HG02678 (cell line): ENCODE results near the gene MAPT.
"Not testable (repeated sequence)": the region's sequence is repeated elsewhere in the genome, so short reads cannot be mapped to it uniquely, and the experiment has no call there.

Source experiments
- ATAC-seq: cut with Tn5 transposase; IDR thresholded peaks from one replicate; pipeline ENCODE4 v1.9.1; 2021; ENCODE audit warnings: mild to moderate bottlenecking, moderate library complexity; ENCODE audit not compliant: unreplicated experiment

Gene MAPT

DNA sequence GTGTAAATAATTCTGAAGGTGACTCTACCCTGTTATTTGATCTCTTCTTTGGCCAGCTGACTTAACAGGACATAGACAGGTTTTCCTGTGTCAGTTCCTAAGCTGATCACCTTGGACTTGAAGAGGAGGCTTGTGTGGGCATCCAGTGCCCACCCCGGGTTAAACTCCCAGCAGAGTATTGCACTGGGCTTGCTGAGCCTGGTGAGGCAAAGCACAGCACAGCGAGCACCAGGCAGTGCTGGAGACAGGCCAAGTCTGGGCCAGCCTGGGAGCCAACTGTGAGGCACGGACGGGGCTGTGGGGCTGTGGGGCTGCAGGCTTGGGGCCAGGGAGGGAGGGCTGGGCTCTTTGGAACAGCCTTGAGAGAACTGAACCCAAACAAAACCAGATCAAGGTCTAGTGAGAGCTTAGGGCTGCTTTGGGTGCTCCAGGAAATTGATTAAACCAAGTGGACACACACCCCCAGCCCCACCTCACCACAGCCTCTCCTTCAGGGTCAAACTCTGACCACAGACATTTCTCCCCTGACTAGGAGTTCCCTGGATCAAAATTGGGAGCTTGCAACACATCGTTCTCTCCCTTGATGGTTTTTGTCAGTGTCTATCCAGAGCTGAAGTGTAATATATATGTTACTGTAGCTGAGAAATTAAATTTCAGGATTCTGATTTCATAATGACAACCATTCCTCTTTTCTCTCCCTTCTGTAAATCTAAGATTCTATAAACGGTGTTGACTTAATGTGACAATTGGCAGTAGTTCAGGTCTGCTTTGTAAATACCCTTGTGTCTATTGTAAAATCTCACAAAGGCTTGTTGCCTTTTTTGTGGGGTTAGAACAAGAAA, 109.8 kb downstream of the MAPT start:
- ATAC-seq: no peak

DNA sequence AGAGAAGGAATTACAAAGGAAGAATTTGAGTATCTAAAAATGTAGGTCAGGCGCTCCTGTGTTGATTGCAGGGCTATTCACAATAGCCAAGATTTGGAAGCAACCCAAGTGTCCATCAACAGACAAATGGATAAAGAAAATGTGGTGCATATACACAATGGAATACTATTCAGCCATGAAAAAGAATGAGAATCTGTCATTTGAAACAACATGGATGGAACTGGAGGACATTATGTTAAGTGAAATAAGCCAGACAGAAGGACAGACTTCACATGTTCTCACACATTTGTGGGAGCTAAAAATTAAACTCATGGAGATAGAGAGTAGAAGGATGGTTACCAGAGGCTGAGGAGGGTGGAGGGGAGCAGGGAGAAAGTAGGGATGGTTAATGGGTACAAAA, 111.7 kb downstream of the MAPT start:
- ATAC-seq: not testable (repeated sequence)

DNA sequence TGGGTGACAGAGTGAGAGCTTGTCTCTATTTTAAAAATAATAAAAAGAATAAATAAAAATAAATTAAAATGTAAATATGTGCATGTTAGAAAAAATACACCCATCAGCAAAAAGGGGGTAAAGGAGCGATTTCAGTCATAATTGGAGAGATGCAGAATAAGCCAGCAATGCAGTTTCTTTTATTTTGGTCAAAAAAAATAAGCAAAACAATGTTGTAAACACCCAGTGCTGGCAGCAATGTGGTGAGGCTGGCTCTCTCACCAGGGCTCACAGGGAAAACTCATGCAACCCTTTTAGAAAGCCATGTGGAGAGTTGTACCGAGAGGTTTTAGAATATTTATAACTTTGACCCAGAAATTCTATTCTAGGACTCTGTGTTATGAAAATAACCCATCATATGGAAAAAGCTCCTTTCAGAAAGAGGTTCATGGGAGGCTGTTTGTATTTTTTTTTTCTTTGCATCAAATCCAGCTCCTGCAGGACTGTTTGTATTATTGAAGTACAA, 113.2 kb downstream of the MAPT start:
- no peak for ATAC-seq

DNA sequence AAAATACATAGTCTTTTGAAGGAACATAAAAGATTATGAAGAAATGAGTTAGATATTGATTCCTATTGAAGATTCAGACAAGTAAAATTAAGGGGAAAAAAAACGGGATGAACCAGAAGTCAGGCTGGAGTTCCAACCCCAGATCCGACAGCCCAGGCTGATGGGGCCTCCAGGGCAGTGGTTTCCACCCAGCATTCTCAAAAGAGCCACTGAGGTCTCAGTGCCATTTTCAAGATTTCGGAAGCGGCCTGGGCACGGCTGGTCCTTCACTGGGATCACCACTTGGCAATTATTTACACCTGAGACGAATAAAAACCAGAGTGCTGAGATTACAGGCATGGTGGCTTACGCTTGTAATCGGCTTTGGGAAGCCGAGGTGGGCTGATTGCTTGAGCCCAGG, 114.2 kb downstream of the MAPT start:
- no peak for ATAC-seq

DNA sequence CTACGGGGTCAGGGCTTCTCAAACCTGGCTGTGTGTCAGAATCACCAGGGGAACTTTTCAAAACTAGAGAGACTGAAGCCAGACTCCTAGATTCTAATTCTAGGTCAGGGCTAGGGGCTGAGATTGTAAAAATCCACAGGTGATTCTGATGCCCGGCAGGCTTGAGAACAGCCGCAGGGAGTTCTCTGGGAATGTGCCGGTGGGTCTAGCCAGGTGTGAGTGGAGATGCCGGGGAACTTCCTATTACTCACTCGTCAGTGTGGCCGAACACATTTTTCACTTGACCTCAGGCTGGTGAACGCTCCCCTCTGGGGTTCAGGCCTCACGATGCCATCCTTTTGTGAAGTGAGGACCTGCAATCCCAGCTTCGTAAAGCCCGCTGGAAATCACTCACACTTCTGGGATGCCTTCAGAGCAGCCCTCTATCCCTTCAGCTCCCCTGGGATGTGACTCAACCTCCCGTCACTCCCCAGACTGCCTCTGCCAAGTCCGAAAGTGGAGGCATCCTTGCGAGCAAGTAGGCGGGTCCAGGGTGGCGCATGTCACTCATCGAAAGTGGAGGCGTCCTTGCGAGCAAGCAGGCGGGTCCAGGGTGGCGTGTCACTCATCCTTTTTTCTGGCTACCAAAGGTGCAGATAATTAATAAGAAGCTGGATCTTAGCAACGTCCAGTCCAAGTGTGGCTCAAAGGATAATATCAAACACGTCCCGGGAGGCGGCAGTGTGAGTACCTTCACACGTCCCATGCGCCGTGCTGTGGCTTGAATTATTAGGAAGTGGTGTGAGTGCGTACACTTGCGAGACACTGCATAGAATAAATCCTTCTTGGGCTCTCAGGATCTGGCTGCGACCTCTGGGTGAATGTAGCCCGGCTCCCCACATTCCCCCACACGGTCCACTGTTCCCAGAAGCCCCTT, 115.6 kb downstream of the MAPT start:
- no peak for ATAC-seq

DNA sequence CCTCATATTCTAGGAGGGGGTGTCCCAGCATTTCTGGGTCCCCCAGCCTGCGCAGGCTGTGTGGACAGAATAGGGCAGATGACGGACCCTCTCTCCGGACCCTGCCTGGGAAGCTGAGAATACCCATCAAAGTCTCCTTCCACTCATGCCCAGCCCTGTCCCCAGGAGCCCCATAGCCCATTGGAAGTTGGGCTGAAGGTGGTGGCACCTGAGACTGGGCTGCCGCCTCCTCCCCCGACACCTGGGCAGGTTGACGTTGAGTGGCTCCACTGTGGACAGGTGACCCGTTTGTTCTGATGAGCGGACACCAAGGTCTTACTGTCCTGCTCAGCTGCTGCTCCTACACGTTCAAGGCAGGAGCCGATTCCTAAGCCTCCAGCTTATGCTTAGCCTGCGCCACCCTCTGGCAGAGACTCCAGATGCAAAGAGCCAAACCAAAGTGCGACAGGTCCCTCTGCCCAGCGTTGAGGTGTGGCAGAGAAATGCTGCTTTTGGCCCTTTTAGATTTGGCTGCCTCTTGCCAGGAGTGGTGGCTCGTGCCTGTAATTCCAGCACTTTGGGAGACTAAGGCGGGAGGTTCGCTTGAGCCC, 116.3 kb downstream of the MAPT start:
- no peak for ATAC-seq

DNA sequence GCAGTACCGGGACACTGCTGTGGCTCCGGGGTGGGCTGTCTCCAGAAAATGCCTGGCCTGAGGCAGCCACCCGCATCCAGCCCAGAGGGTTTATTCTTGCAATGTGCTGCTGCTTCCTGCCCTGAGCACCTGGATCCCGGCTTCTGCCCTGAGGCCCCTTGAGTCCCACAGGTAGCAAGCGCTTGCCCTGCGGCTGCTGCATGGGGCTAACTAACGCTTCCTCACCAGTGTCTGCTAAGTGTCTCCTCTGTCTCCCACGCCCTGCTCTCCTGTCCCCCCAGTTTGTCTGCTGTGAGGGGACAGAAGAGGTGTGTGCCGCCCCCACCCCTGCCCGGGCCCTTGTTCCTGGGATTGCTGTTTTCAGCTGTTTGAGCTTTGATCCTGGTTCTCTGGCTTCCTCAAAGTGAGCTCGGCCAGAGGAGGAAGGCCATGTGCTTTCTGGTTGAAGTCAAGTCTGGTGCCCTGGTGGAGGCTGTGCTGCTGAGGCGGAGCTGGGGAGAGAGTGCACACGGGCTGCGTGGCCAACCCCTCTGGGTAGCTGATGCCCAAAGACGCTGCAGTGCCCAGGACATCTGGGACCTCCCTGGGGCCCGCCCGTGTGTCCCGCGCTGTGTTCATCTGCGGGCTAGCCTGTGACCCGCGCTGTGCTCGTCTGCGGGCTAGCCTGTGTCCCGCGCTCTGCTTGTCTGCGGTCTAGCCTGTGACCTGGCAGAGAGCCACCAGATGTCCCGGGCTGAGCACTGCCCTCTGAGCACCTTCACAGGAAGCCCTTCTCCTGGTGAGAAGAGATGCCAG, 117.6 kb downstream of the MAPT start:
- no peak for ATAC-seq

DNA sequence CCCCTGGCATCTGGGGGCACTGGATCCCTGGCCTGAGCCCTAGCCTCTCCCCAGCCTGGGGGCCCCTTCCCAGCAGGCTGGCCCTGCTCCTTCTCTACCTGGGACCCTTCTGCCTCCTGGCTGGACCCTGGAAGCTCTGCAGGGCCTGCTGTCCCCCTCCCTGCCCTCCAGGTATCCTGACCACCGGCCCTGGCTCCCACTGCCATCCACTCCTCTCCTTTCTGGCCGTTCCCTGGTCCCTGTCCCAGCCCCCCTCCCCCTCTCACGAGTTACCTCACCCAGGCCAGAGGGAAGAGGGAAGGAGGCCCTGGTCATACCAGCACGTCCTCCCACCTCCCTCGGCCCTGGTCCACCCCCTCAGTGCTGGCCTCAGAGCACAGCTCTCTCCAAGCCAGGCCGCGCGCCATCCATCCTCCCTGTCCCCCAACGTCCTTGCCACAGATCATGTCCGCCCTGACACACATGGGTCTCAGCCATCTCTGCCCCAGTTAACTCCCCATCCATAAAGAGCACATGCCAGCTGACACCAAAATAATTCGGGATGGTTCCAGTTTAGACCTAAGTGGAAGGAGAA, 118.2 kb downstream of the MAPT start:
- ATAC-seq: no peak

DNA sequence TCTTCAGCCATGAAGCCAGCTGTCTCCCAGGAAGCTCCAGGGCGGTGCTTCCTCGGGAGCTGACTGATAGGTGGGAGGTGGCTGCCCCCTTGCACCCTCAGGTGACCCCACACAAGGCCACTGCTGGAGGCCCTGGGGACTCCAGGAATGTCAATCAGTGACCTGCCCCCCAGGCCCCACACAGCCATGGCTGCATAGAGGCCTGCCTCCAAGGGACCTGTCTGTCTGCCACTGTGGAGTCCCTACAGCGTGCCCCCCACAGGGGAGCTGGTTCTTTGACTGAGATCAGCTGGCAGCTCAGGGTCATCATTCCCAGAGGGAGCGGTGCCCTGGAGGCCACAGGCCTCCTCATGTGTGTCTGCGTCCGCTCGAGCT, 118.8 kb downstream of the MAPT start:
- ATAC-seq: no peak

DNA sequence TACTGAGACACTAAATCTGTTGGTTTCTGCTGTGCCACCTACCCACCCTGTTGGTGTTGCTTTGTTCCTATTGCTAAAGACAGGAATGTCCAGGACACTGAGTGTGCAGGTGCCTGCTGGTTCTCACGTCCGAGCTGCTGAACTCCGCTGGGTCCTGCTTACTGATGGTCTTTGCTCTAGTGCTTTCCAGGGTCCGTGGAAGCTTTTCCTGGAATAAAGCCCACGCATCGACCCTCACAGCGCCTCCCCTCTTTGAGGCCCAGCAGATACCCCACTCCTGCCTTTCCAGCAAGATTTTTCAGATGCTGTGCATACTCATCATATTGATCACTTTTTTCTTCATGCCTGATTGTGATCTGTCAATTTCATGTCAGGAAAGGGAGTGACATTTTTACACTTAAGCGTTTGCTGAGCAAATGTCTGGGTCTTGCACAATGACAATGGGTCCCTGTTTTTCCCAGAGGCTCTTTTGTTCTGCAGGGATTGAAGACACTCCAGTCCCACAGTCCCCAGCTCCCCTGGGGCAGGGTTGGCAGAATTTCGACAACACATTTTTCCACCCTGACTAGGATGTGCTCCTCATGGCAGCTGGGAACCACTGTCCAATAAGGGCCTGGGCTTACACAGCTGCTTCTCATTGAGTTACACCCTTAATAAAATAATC, 119.3 kb downstream of the MAPT start:
- ATAC-seq: no peak

DNA sequence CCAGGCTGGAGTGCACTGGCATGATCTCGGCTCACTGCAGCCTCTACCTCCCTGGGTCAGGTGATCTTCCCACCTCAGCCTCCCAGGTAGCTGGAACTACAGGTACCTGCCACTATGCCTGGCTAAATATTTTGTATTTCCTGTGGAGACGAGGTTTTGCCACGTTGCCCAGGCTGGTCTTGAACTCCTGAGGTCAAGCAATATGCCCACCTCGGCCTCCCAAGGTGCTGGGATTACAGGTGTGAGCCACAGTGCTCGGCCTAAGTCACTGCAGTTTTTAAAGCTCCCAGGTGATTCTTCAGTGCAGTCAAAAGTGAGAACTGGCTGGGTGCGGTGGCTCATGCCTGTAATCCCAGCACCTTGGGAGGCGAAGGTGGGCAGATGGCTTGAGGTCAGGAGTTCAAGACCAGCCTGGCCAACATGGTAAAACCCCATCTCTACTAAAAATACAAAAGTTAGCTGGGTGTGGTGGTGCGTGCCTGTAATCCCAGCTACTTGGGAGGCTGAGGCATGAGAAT, 125.1 kb downstream of the MAPT start:
- not testable (repeated sequence) for ATAC-seq

DNA sequence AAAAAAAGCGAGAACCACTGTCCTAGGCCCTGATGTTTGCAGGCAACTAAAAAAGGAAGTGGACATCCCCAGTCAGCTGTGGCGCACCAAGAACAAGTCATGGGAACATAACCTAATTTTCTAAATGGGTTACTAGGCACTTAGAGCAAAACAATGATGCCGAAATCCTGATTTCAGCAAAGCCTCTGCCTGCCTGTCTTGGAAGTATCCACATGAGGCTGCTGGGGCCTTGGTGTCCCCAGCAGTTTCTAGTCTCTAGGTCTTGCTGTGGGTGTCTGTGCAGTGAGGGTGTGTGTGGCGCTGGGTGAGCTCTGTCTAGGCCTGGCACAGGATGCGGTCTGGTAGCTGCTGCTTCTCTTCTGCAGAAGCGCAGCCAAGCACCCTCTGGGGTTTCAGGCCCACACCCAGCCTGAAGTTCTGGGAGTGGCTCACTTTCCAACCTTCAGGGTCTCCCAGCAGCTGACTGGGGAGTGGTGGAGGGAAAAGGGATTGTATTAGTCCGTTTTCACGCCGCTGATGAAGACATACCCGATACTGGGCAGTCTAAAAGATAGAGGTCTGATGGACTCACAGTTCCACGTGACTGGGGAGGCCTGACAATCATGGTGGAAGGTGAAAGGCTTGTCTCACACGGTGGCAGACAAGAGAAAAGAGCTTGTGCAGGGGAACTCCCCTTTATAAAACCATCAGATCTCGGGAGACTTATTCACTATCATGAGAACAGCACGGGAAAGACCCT, 125.8 kb downstream of the MAPT start:
- no peak for ATAC-seq

DNA sequence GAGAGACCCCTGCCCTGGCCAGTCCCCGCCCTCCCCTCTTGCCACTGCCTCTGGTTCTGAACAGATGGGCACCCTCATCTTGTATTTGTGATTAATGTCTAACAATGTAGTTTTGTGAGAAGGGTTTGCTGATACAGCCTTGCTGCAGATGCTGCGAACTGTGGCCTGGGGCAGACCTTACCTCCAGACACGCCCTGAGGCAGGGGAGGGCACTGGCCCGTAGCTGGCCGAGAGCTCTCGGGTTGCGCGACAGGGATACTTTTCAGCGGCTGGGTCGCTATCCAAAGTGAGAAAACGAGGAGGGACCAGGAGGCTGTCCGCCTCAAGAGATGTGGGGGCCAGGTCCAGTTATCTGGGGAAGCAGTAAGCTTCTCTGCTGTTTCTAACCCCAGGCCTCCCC, 126.6 kb downstream of the MAPT start:
- no peak for ATAC-seq

DNA sequence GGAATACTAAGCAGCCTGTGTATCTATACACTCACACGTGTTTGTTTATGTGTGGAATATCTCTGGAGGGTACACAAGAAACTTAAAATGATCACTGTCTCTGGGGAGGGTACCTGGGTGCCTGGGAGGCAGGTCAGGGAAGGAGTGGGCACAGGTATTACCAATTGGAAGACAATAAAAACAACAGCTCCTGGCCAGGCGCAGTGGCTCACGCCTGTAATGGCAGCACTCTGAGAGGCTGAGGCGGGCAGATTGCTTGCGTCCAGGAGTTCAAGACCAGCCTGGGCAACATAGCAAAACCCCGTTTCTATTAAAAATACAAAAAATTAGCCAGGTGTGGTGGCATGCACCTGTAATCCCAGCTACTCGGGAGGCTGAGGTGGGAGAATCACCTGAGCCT, 129.0 kb downstream of the MAPT start:
- ATAC-seq: not testable (repeated sequence)

DNA sequence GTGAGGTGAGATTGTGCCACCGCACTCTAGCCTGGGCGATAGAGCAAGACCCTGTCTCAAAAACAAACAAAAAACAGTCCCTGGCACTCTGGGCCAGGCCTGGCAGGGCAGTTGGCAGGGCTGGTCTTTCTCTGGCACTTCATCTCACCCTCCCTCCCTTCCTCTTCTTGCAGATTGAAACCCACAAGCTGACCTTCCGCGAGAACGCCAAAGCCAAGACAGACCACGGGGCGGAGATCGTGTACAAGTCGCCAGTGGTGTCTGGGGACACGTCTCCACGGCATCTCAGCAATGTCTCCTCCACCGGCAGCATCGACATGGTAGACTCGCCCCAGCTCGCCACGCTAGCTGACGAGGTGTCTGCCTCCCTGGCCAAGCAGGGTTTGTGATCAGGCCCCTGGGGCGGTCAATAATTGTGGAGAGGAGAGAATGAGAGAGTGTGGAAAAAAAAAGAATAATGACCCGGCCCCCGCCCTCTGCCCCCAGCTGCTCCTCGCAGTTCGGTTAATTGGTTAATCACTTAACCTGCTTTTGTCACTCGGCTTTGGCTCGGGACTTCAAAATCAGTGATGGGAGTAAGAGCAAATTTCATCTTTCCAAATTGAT, 129.5 kb downstream of the MAPT start:
- ATAC-seq: no peak

DNA sequence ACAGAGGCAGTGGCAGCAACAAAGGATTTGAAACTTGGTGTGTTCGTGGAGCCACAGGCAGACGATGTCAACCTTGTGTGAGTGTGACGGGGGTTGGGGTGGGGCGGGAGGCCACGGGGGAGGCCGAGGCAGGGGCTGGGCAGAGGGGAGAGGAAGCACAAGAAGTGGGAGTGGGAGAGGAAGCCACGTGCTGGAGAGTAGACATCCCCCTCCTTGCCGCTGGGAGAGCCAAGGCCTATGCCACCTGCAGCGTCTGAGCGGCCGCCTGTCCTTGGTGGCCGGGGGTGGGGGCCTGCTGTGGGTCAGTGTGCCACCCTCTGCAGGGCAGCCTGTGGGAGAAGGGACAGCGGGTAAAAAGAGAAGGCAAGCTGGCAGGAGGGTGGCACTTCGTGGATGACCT, 130.2 kb downstream of the MAPT start:
- ATAC-seq: no peak

DNA sequence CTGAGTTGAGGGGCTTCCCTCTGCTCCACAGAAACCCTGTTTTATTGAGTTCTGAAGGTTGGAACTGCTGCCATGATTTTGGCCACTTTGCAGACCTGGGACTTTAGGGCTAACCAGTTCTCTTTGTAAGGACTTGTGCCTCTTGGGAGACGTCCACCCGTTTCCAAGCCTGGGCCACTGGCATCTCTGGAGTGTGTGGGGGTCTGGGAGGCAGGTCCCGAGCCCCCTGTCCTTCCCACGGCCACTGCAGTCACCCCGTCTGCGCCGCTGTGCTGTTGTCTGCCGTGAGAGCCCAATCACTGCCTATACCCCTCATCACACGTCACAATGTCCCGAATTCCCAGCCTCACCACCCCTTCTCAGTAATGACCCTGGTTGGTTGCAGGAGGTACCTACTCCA, 130.7 kb downstream of the MAPT start:
- no peak for ATAC-seq

DNA sequence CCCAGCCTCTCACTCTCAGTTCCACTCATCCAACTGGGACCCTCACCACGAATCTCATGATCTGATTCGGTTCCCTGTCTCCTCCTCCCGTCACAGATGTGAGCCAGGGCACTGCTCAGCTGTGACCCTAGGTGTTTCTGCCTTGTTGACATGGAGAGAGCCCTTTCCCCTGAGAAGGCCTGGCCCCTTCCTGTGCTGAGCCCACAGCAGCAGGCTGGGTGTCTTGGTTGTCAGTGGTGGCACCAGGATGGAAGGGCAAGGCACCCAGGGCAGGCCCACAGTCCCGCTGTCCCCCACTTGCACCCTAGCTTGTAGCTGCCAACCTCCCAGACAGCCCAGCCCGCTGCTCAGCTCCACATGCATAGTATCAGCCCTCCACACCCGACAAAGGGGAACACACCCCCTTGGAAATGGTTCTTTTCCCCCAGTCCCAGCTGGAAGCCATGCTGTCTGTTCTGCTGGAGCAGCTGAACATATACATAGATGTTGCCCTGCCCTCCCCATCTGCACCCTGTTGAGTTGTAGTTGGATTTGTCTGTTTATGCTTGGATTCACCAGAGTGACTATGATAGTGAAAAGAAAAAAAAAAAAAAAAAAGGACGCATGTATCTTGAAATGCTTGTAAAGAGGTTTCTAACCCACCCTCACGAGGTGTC, 131.3 kb downstream of the MAPT start:
- no peak for ATAC-seq
